Thoracic aorta (tissue), 2 donors: ENCODE measurements around the gene OR51V1. TPM values are rescaled to one million over a fixed set of nuclear protein-coding genes. Genes with fewer than 3 reads are reported as not detected.
"Not testable (repeated sequence)": the region's sequence is repeated elsewhere in the genome, so short reads cannot be mapped to it uniquely, and the experiment has no call there.

Source experiments
- ATAC-seq: fragments of 150-250 bp; one replicate; pipeline ENCODE4 v1.8.0; 2017; ENCODE audit warnings: low read depth; ENCODE audit not compliant: insufficient number of reproducible peaks, low FRiP score
- DNase-seq: peaks from one replicate; pipeline ENCODE4 v3.0.0-alpha.2; 2020; ENCODE audit warnings: low spot score
- H3K27ac ChIP-seq, 2 donors: fragments of 200-600 bp; sonication (generic); 1 replicate in 1 of 2; 2 replicates in 1 of 2; pipeline ENCODE4 v1.5.1; 2016; ENCODE audit warnings: mild to moderate bottlenecking in 2 of 2, moderate library complexity in 2 of 2
- H3K27me3 ChIP-seq: fragments of 200-600 bp; sonication (generic); replicated peaks from 2 replicates; pipeline ENCODE4 v1.6.0; 2016; ENCODE audit warnings: mild to moderate bottlenecking; ENCODE audit not compliant: insufficient read depth
- H3K36me3 ChIP-seq: fragments of 200-600 bp; sonication (generic); one replicate; pipeline ENCODE4 v1.5.1; 2016
- H3K4me1 ChIP-seq, 2 donors: fragments of 200-600 bp; sonication (generic); 1 replicate in 1 of 2; 2 replicates in 1 of 2; pipeline versions ENCODE4 v1.5.1 to v1.6.0; 2016; ENCODE audit warnings: low read depth in 2 of 2, mild to moderate bottlenecking in 1 of 2; ENCODE audit not compliant: control insufficient read depth in 1 of 2
- H3K4me3 ChIP-seq: fragments of 200-600 bp; sonication (generic); 2 replicates; pipeline ENCODE4 v1.5.1; 2016; ENCODE audit warnings: mild to moderate bottlenecking
- H3K9me3 ChIP-seq: fragments of 200-600 bp; sonication (generic); 2 replicates; pipeline ENCODE4 v1.5.1; 2016
- total RNA-seq, 2 donors: library from RNA; depleted of rRNA; stranded (reverse); fragments of >200 nt; gene quantifications; one replicate each; pipeline versions ENCODE4 v1.1.0 to v1.2.3, GENCODE V29; 2016
- TF ChIP-seq, protein P1 (sequence below): fragments of 200-600 bp; sonication (generic); IDR thresholded peaks from one replicate; pipeline ENCODE4 v1.5.1; 2019; ENCODE audit warnings: antibody characterized with exemption

The OR51V1 gene, protein sequence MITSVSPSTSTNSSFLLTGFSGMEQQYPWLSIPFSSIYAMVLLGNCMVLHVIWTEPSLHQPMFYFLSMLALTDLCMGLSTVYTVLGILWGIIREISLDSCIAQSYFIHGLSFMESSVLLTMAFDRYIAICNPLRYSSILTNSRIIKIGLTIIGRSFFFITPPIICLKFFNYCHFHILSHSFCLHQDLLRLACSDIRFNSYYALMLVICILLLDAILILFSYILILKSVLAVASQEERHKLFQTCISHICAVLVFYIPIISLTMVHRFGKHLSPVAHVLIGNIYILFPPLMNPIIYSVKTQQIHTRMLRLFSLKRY
- total RNA-seq: not detected

DNA sequence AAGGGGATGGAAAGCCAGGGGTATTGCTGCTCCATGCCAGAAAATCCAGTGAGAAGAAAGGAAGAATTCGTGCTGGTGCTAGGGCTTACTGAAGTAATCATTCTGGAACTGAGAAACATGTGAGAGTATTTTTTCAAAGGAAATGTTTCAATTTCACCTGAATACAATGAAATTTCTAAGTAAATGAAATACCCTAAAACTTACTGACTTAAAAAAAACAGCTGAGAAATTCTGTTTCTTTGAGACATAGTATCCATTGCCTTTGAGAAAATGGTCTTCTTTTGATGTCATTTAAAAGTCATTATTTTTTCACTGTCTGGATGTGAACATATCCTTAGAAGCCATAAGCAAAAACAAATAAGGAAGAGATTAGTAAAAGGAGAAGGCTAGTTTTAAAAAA is at the start of gene OR51V1:
OR51V1 (minus strand) TSS at position 101 of the 400 bp plus-strand sequence; CDS start at position 101, 0 bp downstream.
- Histone ChIP-seq H3K4me3 (no peak within 1 kb of the TSS), H3K4me1 (no peaks in the 10 kb centered on the region), H3K27ac (no peak within 1 kb of the TSS), H3K9me3 (no peaks in the 10 kb centered on the region), H3K27me3 (no peaks in the 10 kb centered on the region), H3K36me3 (no peaks in the 10 kb centered on the region)
- TF ChIP-seq, protein P1, sequence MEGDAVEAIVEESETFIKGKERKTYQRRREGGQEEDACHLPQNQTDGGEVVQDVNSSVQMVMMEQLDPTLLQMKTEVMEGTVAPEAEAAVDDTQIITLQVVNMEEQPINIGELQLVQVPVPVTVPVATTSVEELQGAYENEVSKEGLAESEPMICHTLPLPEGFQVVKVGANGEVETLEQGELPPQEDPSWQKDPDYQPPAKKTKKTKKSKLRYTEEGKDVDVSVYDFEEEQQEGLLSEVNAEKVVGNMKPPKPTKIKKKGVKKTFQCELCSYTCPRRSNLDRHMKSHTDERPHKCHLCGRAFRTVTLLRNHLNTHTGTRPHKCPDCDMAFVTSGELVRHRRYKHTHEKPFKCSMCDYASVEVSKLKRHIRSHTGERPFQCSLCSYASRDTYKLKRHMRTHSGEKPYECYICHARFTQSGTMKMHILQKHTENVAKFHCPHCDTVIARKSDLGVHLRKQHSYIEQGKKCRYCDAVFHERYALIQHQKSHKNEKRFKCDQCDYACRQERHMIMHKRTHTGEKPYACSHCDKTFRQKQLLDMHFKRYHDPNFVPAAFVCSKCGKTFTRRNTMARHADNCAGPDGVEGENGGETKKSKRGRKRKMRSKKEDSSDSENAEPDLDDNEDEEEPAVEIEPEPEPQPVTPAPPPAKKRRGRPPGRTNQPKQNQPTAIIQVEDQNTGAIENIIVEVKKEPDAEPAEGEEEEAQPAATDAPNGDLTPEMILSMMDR: no peak
- no peak for DNase-seq
- no peak for ATAC-seq

DNA sequence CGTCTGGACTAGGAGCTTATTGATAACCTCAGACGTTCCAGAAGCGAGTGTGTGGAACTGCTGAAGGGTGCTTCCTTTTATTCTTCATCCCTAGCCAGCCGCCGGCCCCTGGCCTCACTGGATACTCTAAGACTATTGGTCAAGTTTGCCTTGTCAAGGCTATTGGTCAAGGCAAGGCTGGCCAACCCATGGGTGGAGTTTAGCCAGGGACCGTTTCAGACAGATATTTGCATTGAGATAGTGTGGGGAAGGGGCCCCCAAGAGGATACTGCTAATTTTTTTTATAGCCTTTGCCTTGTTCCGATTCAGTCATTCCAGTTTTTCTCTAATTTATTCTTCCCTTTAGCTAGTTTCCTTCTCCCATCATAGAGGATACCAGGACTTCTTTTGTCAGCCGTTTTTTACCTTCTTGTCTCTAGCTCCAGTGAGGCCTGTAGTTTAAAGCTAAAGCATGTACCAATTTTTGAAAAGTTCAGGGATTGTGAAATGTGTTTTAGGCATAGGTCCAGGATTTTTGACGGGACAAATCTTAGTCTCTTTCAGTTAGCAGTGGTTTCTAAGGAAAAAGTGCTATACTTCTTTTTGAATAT is 49.4 kb upstream of the OR51V1 start, which contains the start of gene HBG1:
HBG1 (minus strand) TSS at position 51 of the 590 bp plus-strand sequence. CDS start 53 bp downstream, outside the sequence.
- H3K4me3 ChIP-seq, H3K4me1 ChIP-seq, H3K36me3 ChIP-seq, H3K9me3 ChIP-seq, DNase-seq, ATAC-seq, H3K27ac ChIP-seq, H3K27me3 ChIP-seq: not testable (repeated sequence)

DNA sequence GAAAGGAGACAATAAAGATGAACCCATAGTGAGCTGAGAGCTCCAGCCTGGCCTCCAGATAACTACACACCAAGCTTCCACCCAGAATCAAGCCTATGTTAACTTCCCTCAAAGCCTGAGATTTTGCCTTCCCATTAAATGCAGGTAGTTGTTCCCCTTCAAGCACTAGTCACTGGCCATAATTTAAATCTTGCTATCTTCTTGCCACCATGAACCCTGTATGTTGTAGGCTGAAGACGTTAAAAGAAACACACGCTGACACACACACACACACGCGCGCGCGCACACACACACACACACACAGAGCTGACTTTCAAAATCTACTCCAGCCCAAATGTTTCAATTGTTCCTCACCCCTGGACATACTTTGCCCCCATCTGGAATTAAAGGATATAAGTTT is 48.0 kb upstream of the OR51V1 start:
- H3K9me3 ChIP-seq, H3K4me1 ChIP-seq, H3K27ac ChIP-seq, DNase-seq, H3K36me3 ChIP-seq, H3K27me3 ChIP-seq, H3K4me3 ChIP-seq, ATAC-seq: not testable (repeated sequence)

DNA sequence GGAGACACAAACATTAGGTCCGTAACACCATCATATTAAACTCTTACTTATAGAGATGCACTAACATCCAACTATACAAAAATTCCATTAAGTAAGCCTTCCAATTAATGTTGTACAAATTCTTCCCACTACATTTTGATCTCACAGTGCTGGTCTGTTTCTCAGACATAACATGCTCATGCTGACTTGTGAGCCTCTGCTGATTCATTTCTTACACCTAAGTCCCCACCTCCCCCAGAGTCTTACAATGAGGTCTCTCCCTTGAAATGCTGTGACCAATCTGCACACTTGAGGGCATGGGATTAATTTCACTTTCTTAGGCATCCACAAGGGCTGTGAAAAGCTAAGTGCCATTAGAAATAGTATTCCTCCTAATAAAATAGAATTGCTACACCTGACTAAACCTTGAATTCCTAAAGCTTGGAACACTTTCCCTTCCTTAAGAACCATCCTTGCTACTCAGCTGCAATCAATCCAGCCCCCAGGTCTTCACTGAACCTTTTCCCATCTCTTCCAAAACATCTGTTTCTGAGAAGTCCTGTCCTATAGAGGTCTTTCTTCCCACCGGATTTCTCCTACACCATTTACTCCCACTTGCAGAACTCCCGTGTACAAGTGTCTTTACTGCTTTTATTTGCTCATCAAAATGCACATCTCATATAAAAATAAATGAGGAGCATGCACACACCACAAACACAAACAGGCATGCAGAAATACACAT is 47.1 kb upstream of the OR51V1 start:
- TF ChIP-seq, protein P1: no peak
- Histone ChIP-seq H3K9me3 (no peaks in the 10 kb centered on the region), H3K27me3 (no peaks in the 10 kb centered on the region), H3K27ac (no peak overlapping the region), H3K4me1 (no peaks in the 10 kb centered on the region), H3K4me3 (no peak overlapping the region), H3K36me3 (no peaks in the 10 kb centered on the region)
- ATAC-seq (no peak), DNase-seq (no peak)

DNA sequence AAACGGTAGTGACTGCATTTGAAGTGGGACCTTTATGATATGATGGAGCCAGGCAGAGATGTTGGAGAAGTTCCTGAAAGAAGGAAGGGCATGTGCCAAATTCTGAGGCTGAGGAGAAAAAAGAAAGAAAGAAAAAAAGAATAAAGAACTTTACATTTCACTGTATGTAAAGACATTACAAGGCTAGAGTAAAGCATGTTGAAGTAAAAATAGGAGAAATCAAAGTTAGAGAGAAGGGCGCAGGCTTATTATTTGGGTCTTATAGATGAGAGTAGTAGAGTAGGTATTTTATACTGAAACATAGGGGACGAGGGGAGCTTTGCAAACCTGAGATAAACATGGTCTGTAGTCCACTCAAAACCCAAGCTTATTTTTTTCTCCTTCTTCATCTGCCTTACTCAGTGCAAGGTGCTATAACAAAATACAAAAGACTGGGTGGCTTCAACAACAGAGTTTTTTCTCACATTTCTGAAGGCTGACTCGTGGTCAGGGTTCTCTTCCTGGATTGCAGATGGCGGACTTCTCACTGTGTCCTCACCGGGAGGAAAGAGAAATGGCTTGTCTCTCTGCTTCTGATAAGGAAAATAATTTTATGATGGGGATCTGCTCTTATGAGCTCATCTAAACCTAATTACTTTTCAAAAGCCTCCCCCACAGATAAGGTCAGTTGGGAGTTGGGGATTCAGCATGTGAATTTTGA is 46.4 kb upstream of the OR51V1 start:
- TF ChIP-seq, protein P1: no peak
- no peak for DNase-seq
- Histone ChIP-seq H3K27me3 (no peaks in the 10 kb centered on the region), H3K36me3 (no peaks in the 10 kb centered on the region), H3K27ac (no peak overlapping the region), H3K4me1 (no peaks in the 10 kb centered on the region), H3K9me3 (no peaks in the 10 kb centered on the region), H3K4me3 (no peak overlapping the region)
- no peak for ATAC-seq
